ENCODE data around the gene PLEKHG5. TPM values are rescaled to one million over a fixed set of nuclear protein-coding genes. Genes with fewer than 3 reads are reported as not detected.
A peak's percentile ranks its signal among the peaks of the same experiment; 100 is the strongest.

The PLEKHG5 gene
- total and polyA plus RNA-seq, 2 donors (not counting 1 experiment from before 2014, with no cell fraction given), result 0.42 to 3.3 TPM

DNA sequence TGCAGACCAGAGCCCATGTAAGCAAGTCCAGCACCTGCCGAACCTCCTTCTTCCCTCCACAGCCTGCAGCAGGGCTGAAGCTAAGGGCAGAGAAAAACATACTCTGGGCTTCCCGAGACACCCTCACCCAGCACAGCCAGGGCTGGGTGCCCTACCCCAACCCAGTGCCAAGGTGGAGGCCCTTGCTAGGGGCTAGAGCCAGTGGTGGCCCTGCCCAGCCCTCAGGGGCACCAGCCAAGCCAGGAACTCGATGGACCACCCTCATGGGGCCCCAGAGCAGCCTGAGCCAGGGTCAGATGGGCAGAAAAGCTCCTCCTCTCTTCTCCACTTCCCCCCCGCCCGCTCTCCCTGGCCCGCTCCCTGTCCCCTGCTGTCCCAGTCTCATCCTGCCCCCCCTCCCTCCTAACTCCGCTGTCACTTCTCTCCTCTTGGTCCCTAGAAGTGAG, 41.4 kb downstream of the PLEKHG5 start:
- TF ChIP-seq EZH2 (IDR thresholded peaks at IDR 0.05; ENCODE audit: low read length, missing control alignments), result no peak
- TF ChIP-seq, protein P1, sequence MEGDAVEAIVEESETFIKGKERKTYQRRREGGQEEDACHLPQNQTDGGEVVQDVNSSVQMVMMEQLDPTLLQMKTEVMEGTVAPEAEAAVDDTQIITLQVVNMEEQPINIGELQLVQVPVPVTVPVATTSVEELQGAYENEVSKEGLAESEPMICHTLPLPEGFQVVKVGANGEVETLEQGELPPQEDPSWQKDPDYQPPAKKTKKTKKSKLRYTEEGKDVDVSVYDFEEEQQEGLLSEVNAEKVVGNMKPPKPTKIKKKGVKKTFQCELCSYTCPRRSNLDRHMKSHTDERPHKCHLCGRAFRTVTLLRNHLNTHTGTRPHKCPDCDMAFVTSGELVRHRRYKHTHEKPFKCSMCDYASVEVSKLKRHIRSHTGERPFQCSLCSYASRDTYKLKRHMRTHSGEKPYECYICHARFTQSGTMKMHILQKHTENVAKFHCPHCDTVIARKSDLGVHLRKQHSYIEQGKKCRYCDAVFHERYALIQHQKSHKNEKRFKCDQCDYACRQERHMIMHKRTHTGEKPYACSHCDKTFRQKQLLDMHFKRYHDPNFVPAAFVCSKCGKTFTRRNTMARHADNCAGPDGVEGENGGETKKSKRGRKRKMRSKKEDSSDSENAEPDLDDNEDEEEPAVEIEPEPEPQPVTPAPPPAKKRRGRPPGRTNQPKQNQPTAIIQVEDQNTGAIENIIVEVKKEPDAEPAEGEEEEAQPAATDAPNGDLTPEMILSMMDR (conservative IDR thresholded peaks at IDR 0.05 in 1 of 2, IDR thresholded peaks at IDR 0.05 in 1 of 2; ENCODE audit: low read depth in 1 of 2, low read length in 2 of 2), result no peak
- Histone ChIP-seq H3K4me3 (replicated peaks in 1 of 4; ENCODE audit: control extremely low read depth in 1 of 4, insufficient read depth in 1 of 4, low read depth in 3 of 4, low read length in 4 of 4) (no peak overlapping the region), H3K36me3 (ENCODE audit: control insufficient read depth, insufficient read depth, low read length) (no peaks in the 10 kb centered on the region), H3K27me3 (ENCODE audit: control insufficient read depth, insufficient read depth, low read length) (peaks cover 41% of the 10 kb centered on the region), H3K9me3 (ENCODE audit: control insufficient read depth, insufficient read depth, low read depth, low read length) (no peaks in the 10 kb centered on the region), H4K20me1 (ENCODE audit: control insufficient read depth, extremely low read depth, insufficient read depth, low read length) (no peaks in the 10 kb centered on the region), H3K79me2 (ENCODE audit: control insufficient read depth, insufficient read depth, low read length) (no peaks in the 10 kb centered on the region), H3K9ac (ENCODE audit: insufficient read depth, low read length) (no peak overlapping the region), H3K4me2 (ENCODE audit: extremely low read depth, insufficient read depth, low read length) (no peak overlapping the region), H2AFZ (ENCODE audit: low read length) (no peak overlapping the region), H3K4me1 (ENCODE audit: control insufficient read depth, extremely low read depth, insufficient read depth, low read length) (no peaks in the 10 kb centered on the region), H3K27ac (ENCODE audit: insufficient read depth, low read length) (no peak overlapping the region)
- DNase-seq (ENCODE audit: low read depth in 2 of 2), result no peak

DNA sequence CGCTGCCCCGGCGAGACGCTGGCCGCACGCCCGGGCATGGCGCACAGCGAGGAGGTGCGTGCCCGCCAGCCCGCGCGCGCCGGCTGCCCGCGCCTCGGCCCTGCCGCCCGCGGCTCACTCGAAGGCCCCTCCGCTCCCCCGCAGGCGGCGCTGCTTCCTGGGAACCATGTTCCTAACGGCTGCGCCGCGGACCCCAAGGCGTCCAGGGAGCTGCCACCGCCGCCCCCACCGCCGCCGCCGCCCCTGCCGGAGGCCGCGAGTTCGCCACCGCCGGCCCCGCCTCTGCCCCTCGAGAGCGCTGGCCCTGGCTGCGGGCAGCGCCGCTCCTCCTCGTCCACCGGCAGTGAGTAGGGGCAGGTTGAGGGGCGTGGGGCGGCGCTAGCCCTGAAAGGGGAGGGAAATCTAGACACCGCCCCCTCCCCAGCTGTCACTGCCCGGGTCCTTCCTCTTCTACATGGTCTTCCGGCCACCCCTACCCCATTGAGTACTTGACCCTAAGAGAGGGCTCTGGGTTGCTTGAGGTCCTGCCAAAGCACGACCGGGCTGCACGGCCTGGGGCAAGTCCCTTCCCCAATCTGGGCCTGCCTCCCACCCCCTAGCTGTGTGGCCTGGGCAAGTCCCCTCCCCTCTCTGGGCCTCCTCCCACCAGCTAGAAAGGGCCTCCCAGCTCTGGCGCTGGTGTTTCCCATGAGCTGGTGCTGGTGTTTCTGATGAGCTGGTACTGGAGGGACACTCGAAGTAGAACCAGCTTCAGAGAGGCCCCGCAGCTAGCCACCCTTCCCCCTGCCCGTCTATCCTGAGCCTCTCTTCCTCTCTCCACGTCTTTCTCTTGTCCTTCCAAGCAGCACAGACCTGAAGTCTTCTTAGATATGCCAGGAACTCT, 42.5 kb downstream of the PLEKHG5 start:
- DNase-seq (ENCODE audit: low read depth in 2 of 2), result peak in 1 of 2 donors; percentile 14
- no peaks in the 10 kb centered on the region for H3K36me3 ChIP-seq (ENCODE audit: control insufficient read depth, insufficient read depth, low read length)
- H4K20me1 ChIP-seq (ENCODE audit: control insufficient read depth, extremely low read depth, insufficient read depth, low read length), result no peaks in the 10 kb centered on the region
- H3K9me3 ChIP-seq (ENCODE audit: control insufficient read depth, insufficient read depth, low read depth, low read length), result no peaks in the 10 kb centered on the region
- no peak overlapping the region for H3K9ac ChIP-seq (ENCODE audit: insufficient read depth, low read length)
- H3K27me3 ChIP-seq (ENCODE audit: control insufficient read depth, insufficient read depth, low read length), result peaks cover 35% of the 10 kb centered on the region
- H3K4me3 ChIP-seq (replicated peaks in 1 of 4; ENCODE audit: control extremely low read depth in 1 of 4, insufficient read depth in 1 of 4, low read depth in 3 of 4, low read length in 4 of 4), result no peak overlapping the region
- peak overlapping the region; percentile 35 for H3K4me2 ChIP-seq (ENCODE audit: extremely low read depth, insufficient read depth, low read length)
- no peaks in the 10 kb centered on the region for H3K4me1 ChIP-seq (ENCODE audit: control insufficient read depth, extremely low read depth, insufficient read depth, low read length)
- no peak overlapping the region for H2AFZ ChIP-seq (ENCODE audit: low read length)
- no peaks in the 10 kb centered on the region for H3K79me2 ChIP-seq (ENCODE audit: control insufficient read depth, insufficient read depth, low read length)
- peak; percentile 84 for TF ChIP-seq EZH2 (IDR thresholded peaks at IDR 0.05; ENCODE audit: low read length, missing control alignments)
- TF ChIP-seq, protein P1 (conservative IDR thresholded peaks at IDR 0.05 in 1 of 2, IDR thresholded peaks at IDR 0.05 in 1 of 2; ENCODE audit: low read depth in 1 of 2, low read length in 2 of 2), result no peak
- H3K27ac ChIP-seq (ENCODE audit: insufficient read depth, low read length), result no peak overlapping the region

DNA sequence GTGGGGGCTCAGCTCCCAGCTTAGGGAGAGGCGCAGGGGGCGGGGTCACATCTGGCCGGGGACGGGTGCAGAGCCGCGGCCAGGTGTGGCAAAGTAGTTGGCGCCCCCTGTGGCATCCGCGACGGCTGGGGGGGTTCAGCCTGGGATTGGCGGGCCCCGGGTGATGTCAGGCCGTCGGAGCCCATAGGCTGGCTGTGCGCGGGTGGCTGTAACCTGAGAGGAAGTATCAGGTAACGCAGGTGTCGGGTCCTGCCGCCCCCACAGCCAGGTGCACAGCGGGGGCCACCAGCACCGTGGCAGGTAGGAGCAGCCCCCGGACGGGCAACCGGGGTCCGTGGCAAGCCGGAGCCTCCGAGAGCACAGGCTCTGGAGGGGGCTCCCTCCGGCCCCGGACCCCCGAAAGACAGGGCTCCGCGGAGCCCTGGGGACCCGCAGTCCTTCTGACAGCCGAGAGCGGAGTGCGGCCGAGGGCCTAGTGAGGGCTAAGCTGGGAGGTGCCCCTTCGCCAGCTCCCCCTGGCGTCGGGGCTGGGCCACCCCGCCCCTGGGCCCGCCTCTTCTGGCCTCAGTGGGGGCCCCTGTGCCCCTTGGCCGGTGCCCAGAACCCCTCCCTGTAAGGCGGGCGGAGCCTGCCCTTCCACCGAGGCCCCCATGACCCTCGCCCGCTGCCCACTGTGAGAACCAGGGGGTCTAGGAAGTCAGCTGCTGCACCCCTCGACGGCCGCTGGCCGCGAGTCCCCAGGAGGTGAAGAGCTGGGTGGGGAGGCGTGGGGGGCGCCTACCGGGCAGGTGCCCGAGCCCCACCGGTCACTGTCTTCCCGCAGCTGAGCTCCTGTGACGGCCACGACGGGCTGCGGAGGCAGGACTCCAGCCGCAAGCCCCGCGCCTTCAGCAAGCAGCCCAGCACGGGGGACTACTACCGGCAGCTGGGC, 43.4 kb downstream of the PLEKHG5 start:
- Histone ChIP-seq H2AFZ (ENCODE audit: low read length) (no peak overlapping the region), H3K4me2 (ENCODE audit: extremely low read depth, insufficient read depth, low read length) (peak overlapping the region; percentile 35), H3K27me3 (ENCODE audit: control insufficient read depth, insufficient read depth, low read length) (peaks cover 35% of the 10 kb centered on the region), H3K9me3 (ENCODE audit: control insufficient read depth, insufficient read depth, low read depth, low read length) (no peaks in the 10 kb centered on the region), H3K27ac (ENCODE audit: insufficient read depth, low read length) (no peak overlapping the region), H4K20me1 (ENCODE audit: control insufficient read depth, extremely low read depth, insufficient read depth, low read length) (no peaks in the 10 kb centered on the region), H3K4me3 (replicated peaks in 1 of 4; ENCODE audit: control extremely low read depth in 1 of 4, insufficient read depth in 1 of 4, low read depth in 3 of 4, low read length in 4 of 4) (no peak overlapping the region), H3K79me2 (ENCODE audit: control insufficient read depth, insufficient read depth, low read length) (no peaks in the 10 kb centered on the region), H3K9ac (ENCODE audit: insufficient read depth, low read length) (no peak overlapping the region), H3K36me3 (ENCODE audit: control insufficient read depth, insufficient read depth, low read length) (no peaks in the 10 kb centered on the region), H3K4me1 (ENCODE audit: control insufficient read depth, extremely low read depth, insufficient read depth, low read length) (no peaks in the 10 kb centered on the region)
- DNase-seq (ENCODE audit: low read depth in 2 of 2), result no peak
- TF ChIP-seq, protein P1 (conservative IDR thresholded peaks at IDR 0.05 in 1 of 2, IDR thresholded peaks at IDR 0.05 in 1 of 2; ENCODE audit: low read depth in 1 of 2, low read length in 2 of 2), result no peak
- peak; percentile 81 for TF ChIP-seq EZH2 (IDR thresholded peaks at IDR 0.05; ENCODE audit: low read length, missing control alignments)
